ENCODE data around the gene GRHPR. TPM values are rescaled to one million over a fixed set of nuclear protein-coding genes. Genes with fewer than 3 reads are reported as not detected.
"Not testable (repeated sequence)": the region's sequence is repeated elsewhere in the genome, so short reads cannot be mapped to it uniquely, and the experiment has no call there.

Gene GRHPR
- polyA plus RNA-seq, 3 donors from 2014 or later, result 78.3 to 141 (median 84.9) TPM

- no peak overlapping the region for H3K27ac Mint-ChIP-seq
- peaks cover 0 to 2% (median 0%) of the 10 kb centered on the region in 3 donors for H3K27me3 Mint-ChIP-seq (ENCODE audit: low read depth in 3 of 3)
- H3K4me1 Mint-ChIP-seq, result no peaks in the 10 kb centered on the region
- no peaks in the 10 kb centered on the region for H3K9me3 Mint-ChIP-seq
- DNase-seq, result no peak
- H3K4me3 Mint-ChIP-seq, result no peak overlapping the region
- H3K36me3 Mint-ChIP-seq, result no peaks in the 10 kb centered on the region
Measured at GRCh38 chr9:37383876-37384746, 38.4 kb upstream of the GRHPR start.

GRCh38 chr9:37385286-37385685 lies 37.2 kb upstream of the GRHPR start:
- H3K36me3 Mint-ChIP-seq, result no peaks in the 10 kb centered on the region
- DNase-seq, result no peak
- H3K9me3 Mint-ChIP-seq, result no peaks in the 10 kb centered on the region
- no peak overlapping the region for H3K4me3 Mint-ChIP-seq
- no peaks in the 10 kb centered on the region for H3K4me1 Mint-ChIP-seq
- peaks cover 0 to 2% (median 0%) of the 10 kb centered on the region in 3 donors for H3K27me3 Mint-ChIP-seq (ENCODE audit: low read depth in 3 of 3)
- no peak overlapping the region for H3K27ac Mint-ChIP-seq

- no peak for DNase-seq
- Mint-ChIP-seq H3K4me1 (peaks cover 2 to 5% of the 10 kb centered on the region in 2 donors), H3K27ac (no peak overlapping the region), H3K27me3 (ENCODE audit: low read depth in 3 of 3) (peaks cover 0 to 2% (median 0%) of the 10 kb centered on the region in 3 donors), H3K9me3 (no peaks in the 10 kb centered on the region), H3K36me3 (no peaks in the 10 kb centered on the region), H3K4me3 (no peak overlapping the region)
Measured at GRCh38 chr9:37386988-37387387, 35.5 kb upstream of the GRHPR start.

GRCh38 chr9:37390759-37391158 lies 31.7 kb upstream of the GRHPR start:
- peak; percentile 9 to 18 (median 14) for DNase-seq
- H3K27ac Mint-ChIP-seq, result no peak overlapping the region
- no peak overlapping the region for H3K4me3 Mint-ChIP-seq
- H3K4me1 Mint-ChIP-seq, result peaks cover 2 to 5% of the 10 kb centered on the region in 2 donors
- H3K36me3 Mint-ChIP-seq, result no peaks in the 10 kb centered on the region
- H3K27me3 Mint-ChIP-seq (ENCODE audit: low read depth in 3 of 3), result no peaks in the 10 kb centered on the region
- no peaks in the 10 kb centered on the region for H3K9me3 Mint-ChIP-seq

- Mint-ChIP-seq H3K4me1 (peaks cover 2 to 5% of the 10 kb centered on the region in 2 donors), H3K36me3 (no peaks in the 10 kb centered on the region), H3K27ac (no peak overlapping the region)
Measured at GRCh38 chr9:37392272-37392671, 30.2 kb upstream of the GRHPR start.

GRCh38 chr9:37395229-37395628 lies 27.3 kb upstream of the GRHPR start:
- Mint-ChIP-seq H3K27ac (peak overlapping the region in 1 of 6 donors; percentile 24), H3K4me1 (peaks cover 2 to 5% of the 10 kb centered on the region in 2 donors), H3K27me3 (ENCODE audit: low read depth in 3 of 3) (peaks cover 0 to 4% (median 0%) of the 10 kb centered on the region in 3 donors), H3K36me3 (no peaks in the 10 kb centered on the region), H3K4me3 (no peak overlapping the region), H3K9me3 (no peaks in the 10 kb centered on the region)
- DNase-seq, result no peak

More at GRCh38 chr9:37392272-37392671, 30.2 kb upstream of the GRHPR start:
- Mint-ChIP-seq H3K4me3 (no peak overlapping the region), H3K9me3 (no peaks in the 10 kb centered on the region), H3K27me3 (ENCODE audit: low read depth in 3 of 3) (no peaks in the 10 kb centered on the region)
- no peak for DNase-seq

- H3K4me1 Mint-ChIP-seq, result peaks cover 1 to 2% of the 10 kb centered on the region in 2 donors
- no peak overlapping the region for H3K4me3 Mint-ChIP-seq
- no peaks in the 10 kb centered on the region for H3K36me3 Mint-ChIP-seq
- no peak overlapping the region for H3K27ac Mint-ChIP-seq
- no peaks in the 10 kb centered on the region for H3K9me3 Mint-ChIP-seq
- no peak for DNase-seq
- H3K27me3 Mint-ChIP-seq (ENCODE audit: low read depth in 3 of 3), result peaks cover 0 to 5% (median 0%) of the 10 kb centered on the region in 3 donors
Measured at GRCh38 chr9:37395663-37396062, 26.8 kb upstream of the GRHPR start.

- not testable (repeated sequence) for H3K9me3 Mint-ChIP-seq; H3K4me3 Mint-ChIP-seq; H3K4me1 Mint-ChIP-seq; H3K27ac Mint-ChIP-seq; DNase-seq; H3K27me3 Mint-ChIP-seq (ENCODE audit: low read depth in 3 of 3); H3K36me3 Mint-ChIP-seq
Measured at GRCh38 chr9:37397948-37398347, 24.5 kb upstream of the GRHPR start.

GRCh38 chr9:37398464-37399025 lies 24.0 kb upstream of the GRHPR start:
- no peak for DNase-seq
- Mint-ChIP-seq H3K4me1 (no peaks in the 10 kb centered on the region), H3K27ac (no peak overlapping the region), H3K36me3 (peaks cover 0 to 3% (median 0%) of the 10 kb centered on the region in 3 donors), H3K27me3 (ENCODE audit: low read depth in 3 of 3) (peaks cover 0 to 5% (median 0%) of the 10 kb centered on the region in 3 donors), H3K9me3 (no peaks in the 10 kb centered on the region), H3K4me3 (no peak overlapping the region)

- Mint-ChIP-seq H3K4me3 (no peak overlapping the region), H3K27ac (no peak overlapping the region)
Measured at GRCh38 chr9:37399336-37399735, 23.2 kb upstream of the GRHPR start.

GRCh38 chr9:37404590-37404989 lies 17.9 kb upstream of the GRHPR start:
- no peak for DNase-seq
- Mint-ChIP-seq H3K27me3 (ENCODE audit: low read depth in 3 of 3) (peaks cover 0 to 5% (median 1%) of the 10 kb centered on the region in 3 donors), H3K4me3 (no peak overlapping the region), H3K9me3 (no peaks in the 10 kb centered on the region), H3K4me1 (no peaks in the 10 kb centered on the region), H3K36me3 (peaks cover 0 to 3% (median 0%) of the 10 kb centered on the region in 3 donors), H3K27ac (no peak overlapping the region)

More at GRCh38 chr9:37399336-37399735, 23.2 kb upstream of the GRHPR start:
- Mint-ChIP-seq H3K36me3 (peaks cover 0 to 3% (median 0%) of the 10 kb centered on the region in 3 donors), H3K27me3 (ENCODE audit: low read depth in 3 of 3) (peaks cover 0 to 5% (median 0%) of the 10 kb centered on the region in 3 donors), H3K4me1 (no peaks in the 10 kb centered on the region), H3K9me3 (no peaks in the 10 kb centered on the region)
- no peak for DNase-seq

- Mint-ChIP-seq H3K27ac (no peak overlapping the region), H3K27me3 (ENCODE audit: low read depth in 3 of 3) (peaks cover 0 to 1% (median 0%) of the 10 kb centered on the region in 3 donors), H3K4me3 (no peak overlapping the region), H3K9me3 (no peaks in the 10 kb centered on the region), H3K4me1 (no peaks in the 10 kb centered on the region), H3K36me3 (peaks cover 0 to 3% (median 0%) of the 10 kb centered on the region in 3 donors)
- DNase-seq, result no peak
Measured at GRCh38 chr9:37405350-37405749, 17.1 kb upstream of the GRHPR start.

- Mint-ChIP-seq H3K36me3 (peaks cover 0 to 3% (median 0%) of the 10 kb centered on the region in 3 donors), H3K9me3 (no peaks in the 10 kb centered on the region), H3K27ac (no peak overlapping the region), H3K4me1 (no peaks in the 10 kb centered on the region), H3K27me3 (ENCODE audit: low read depth in 3 of 3) (peaks cover 0 to 1% (median 0%) of the 10 kb centered on the region in 3 donors), H3K4me3 (no peak overlapping the region)
- no peak for DNase-seq
Measured at GRCh38 chr9:37405764-37406380, 16.6 kb upstream of the GRHPR start.

Measured in immature natural killer cell (primary cell).